Skeletal muscle satellite cell (primary cell): ENCODE measurements around the gene ZNF189. TPM values are rescaled to one million over a fixed set of nuclear protein-coding genes. Genes with fewer than 3 reads are reported as not detected.

Source experiments
- small RNA-seq: library from RNA; depleted of rRNA; stranded (forward); fragments of <200 nt; gene quantifications from one replicate; pipeline ENCODE3, GENCODE V24; 2012

The ZNF189 gene

Small RNA genes lying within 50 kb of the gene (small RNA-seq; reads per million reads assigned to genes)
- gene AL353621.2: not detected
